Hippocampal formation (tissue), 2 donors: ENCODE measurements around the gene GRB10.
"Not testable (repeated sequence)": the region's sequence is repeated elsewhere in the genome, so short reads cannot be mapped to it uniquely, and the experiment has no call there.

Experiments
- DNase-seq, 2 donors: peaks; one replicate each; lab custom pipeline; 2025; lab: John Stamatoyannopoulos, UW

GRB10 gene

GRCh38 chr7:50779427-50779826, 3.3 kb downstream of the GRB10 start:
- no peak for DNase-seq

GRCh38 chr7:50778189-50778588, 4.5 kb downstream of the GRB10 start:
- DNase-seq = no peak

GRCh38 chr7:50775836-50776235, 6.9 kb downstream of the GRB10 start:
- DNase-seq = no peak

GRCh38 chr7:50775231-50775630, 7.5 kb downstream of the GRB10 start:
- DNase-seq = no peak

GRCh38 chr7:50774319-50774718, 8.4 kb downstream of the GRB10 start:
- no peak for DNase-seq

- DNase-seq = not testable (repeated sequence)
Measured at GRCh38 chr7:50773071-50773470, 9.6 kb downstream of the GRB10 start.

- no peak for DNase-seq
Measured at GRCh38 chr7:50771120-50772002, 11.3 kb downstream of the GRB10 start.

GRCh38 chr7:50768485-50769474, 13.9 kb downstream of the GRB10 start:
- DNase-seq = no peak

GRCh38 chr7:50766849-50767207, 15.9 kb downstream of the GRB10 start:
- DNase-seq = no peak

GRCh38 chr7:50766106-50766848, 16.4 kb downstream of the GRB10 start:
- no peak for DNase-seq

GRCh38 chr7:50762337-50762736, 20.4 kb downstream of the GRB10 start:
- no peak for DNase-seq

- no peak for DNase-seq
Measured at GRCh38 chr7:50761713-50762112, 21.0 kb downstream of the GRB10 start.

- no peak for DNase-seq
Measured at GRCh38 chr7:50757703-50758390, 24.8 kb downstream of the GRB10 start.

- no peak for DNase-seq
Measured at GRCh38 chr7:50756180-50756579, 26.5 kb downstream of the GRB10 start.

- no peak for DNase-seq
Measured at GRCh38 chr7:50754684-50755083, 28.0 kb downstream of the GRB10 start.

GRCh38 chr7:50754241-50754640, 28.5 kb downstream of the GRB10 start:
- no peak for DNase-seq

- no peak for DNase-seq
Measured at GRCh38 chr7:50752422-50752821, 30.3 kb downstream of the GRB10 start.

- DNase-seq = no peak
Measured at GRCh38 chr7:50751146-50751545, 31.6 kb downstream of the GRB10 start.

- DNase-seq = no peak
Measured at GRCh38 chr7:50749896-50750295, 32.8 kb downstream of the GRB10 start.

- no peak for DNase-seq
Measured at GRCh38 chr7:50748472-50748871, 34.2 kb downstream of the GRB10 start.

- DNase-seq = no peak
Measured at GRCh38 chr7:50745835-50746234, 36.9 kb downstream of the GRB10 start.
